Measurements from ENCODE around the gene GALNT3. TPM values are rescaled to one million over a fixed set of nuclear protein-coding genes. Genes with fewer than 3 reads are reported as not detected.

Gene GALNT3
- total RNA-seq, 1 donor from 2014 or later, result 27.8 TPM

GRCh38 chr2:165772183-165772582 lies 21.9 kb downstream of the GALNT3 start:
- intact Hi-C loops (cut with DNase I), result no loop called here
- Histone ChIP-seq H3K27me3 (ENCODE audit: low read depth) (no peaks in the 10 kb centered on the region), H3K27ac (no peak overlapping the region), H3K9me3 (no peaks in the 10 kb centered on the region), H3K4me1 (no peaks in the 10 kb centered on the region), H3K36me3 (no peaks in the 10 kb centered on the region), H3K4me3 (no peak overlapping the region)
- no peak for TF ChIP-seq CTCF (IDR thresholded peaks at IDR 0.05)
- DNase-seq (no peak), ATAC-seq (no peak)

GRCh38 chr2:165766326-165766927 lies 27.6 kb downstream of the GALNT3 start:
- no peaks in the 10 kb centered on the region for H3K27me3 ChIP-seq (ENCODE audit: low read depth)
- H3K4me3 ChIP-seq, result no peak overlapping the region
- no peak overlapping the region for H3K27ac ChIP-seq
- intact Hi-C loops (cut with DNase I), result no loop called here
- TF ChIP-seq CTCF (IDR thresholded peaks at IDR 0.05), result no peak
- DNase-seq, result no peak
- H3K9me3 ChIP-seq, result no peaks in the 10 kb centered on the region
- no peaks in the 10 kb centered on the region for H3K36me3 ChIP-seq
- ATAC-seq, result no peak
- no peaks in the 10 kb centered on the region for H3K4me1 ChIP-seq

- TF ChIP-seq CTCF (IDR thresholded peaks at IDR 0.05), result no peak
- Histone ChIP-seq H3K27ac (no peak overlapping the region), H3K9me3 (no peaks in the 10 kb centered on the region), H3K27me3 (ENCODE audit: low read depth) (no peaks in the 10 kb centered on the region), H3K36me3 (no peaks in the 10 kb centered on the region), H3K4me3 (no peak overlapping the region), H3K4me1 (no peaks in the 10 kb centered on the region)
- DNase-seq (no peak), ATAC-seq (no peak)
- intact Hi-C loops (cut with DNase I), result no loop called here
These were observed 31.3 kb downstream of the GALNT3 start for GRCh38 chr2:165762723-165763122.

- Histone ChIP-seq H3K9me3 (no peaks in the 10 kb centered on the region), H3K4me3 (no peak overlapping the region), H3K27ac (no peak overlapping the region), H3K36me3 (no peaks in the 10 kb centered on the region), H3K27me3 (ENCODE audit: low read depth) (no peaks in the 10 kb centered on the region), H3K4me1 (no peaks in the 10 kb centered on the region)
- TF ChIP-seq CTCF (IDR thresholded peaks at IDR 0.05), result no peak
- intact Hi-C loops (cut with DNase I), result no loop called here
- DNase-seq, result no peak
- no peak for ATAC-seq
These were observed 36.0 kb downstream of the GALNT3 start for GRCh38 chr2:165757906-165758675.

- Histone ChIP-seq H3K4me1 (no peaks in the 10 kb centered on the region), H3K27me3 (ENCODE audit: low read depth) (no peaks in the 10 kb centered on the region), H3K27ac (no peak overlapping the region), H3K36me3 (no peaks in the 10 kb centered on the region), H3K9me3 (no peaks in the 10 kb centered on the region), H3K4me3 (no peak overlapping the region)
- no peak for DNase-seq
- no peak for TF ChIP-seq CTCF (IDR thresholded peaks at IDR 0.05)
- peak in 1 of 2 donors; percentile 33 for ATAC-seq
- intact Hi-C loops (cut with DNase I), result no loop called here
These were observed 47.5 kb downstream of the GALNT3 start for GRCh38 chr2:165746501-165746900.

All from lower lobe of right lung (tissue), 2 donors.